ENCODE data around the gene ANKRD17.

DNA sequence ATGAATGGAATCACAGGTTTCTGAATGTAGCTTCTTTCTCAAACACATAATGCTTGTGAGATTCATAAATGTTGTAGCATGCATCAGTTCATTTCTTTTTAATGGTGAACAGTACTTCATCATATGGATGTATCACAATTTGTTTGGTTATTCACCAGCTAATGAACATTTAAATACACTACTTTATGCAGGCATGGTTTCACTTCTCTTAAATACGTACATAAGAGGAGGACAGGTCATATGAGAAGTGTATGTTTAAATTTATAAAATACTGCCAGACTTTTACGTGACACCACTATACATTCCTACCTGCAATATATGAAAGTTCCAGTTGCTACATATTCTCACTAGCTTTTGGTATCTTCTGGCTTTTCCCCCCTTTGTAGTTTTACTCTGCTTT is 65.4 kb downstream of the ANKRD17 start:
- TF ChIP-seq, protein P1, sequence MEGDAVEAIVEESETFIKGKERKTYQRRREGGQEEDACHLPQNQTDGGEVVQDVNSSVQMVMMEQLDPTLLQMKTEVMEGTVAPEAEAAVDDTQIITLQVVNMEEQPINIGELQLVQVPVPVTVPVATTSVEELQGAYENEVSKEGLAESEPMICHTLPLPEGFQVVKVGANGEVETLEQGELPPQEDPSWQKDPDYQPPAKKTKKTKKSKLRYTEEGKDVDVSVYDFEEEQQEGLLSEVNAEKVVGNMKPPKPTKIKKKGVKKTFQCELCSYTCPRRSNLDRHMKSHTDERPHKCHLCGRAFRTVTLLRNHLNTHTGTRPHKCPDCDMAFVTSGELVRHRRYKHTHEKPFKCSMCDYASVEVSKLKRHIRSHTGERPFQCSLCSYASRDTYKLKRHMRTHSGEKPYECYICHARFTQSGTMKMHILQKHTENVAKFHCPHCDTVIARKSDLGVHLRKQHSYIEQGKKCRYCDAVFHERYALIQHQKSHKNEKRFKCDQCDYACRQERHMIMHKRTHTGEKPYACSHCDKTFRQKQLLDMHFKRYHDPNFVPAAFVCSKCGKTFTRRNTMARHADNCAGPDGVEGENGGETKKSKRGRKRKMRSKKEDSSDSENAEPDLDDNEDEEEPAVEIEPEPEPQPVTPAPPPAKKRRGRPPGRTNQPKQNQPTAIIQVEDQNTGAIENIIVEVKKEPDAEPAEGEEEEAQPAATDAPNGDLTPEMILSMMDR (IDR thresholded peaks at IDR 0.05; ENCODE audit: low read length) = no peak
- TF ChIP-seq EZH2 (IDR thresholded peaks at IDR 0.05; ENCODE audit: borderline replicate concordance, low read length) = no peak

Data from OCI-LY1 (cell line).